GM21723 (cell line): ENCODE data around the gene SART3.
"Not testable (repeated sequence)": the region's sequence is repeated elsewhere in the genome, so short reads cannot be mapped to it uniquely, and the experiment has no call there.

Source experiments
- ATAC-seq: cut with Tn5 transposase; IDR thresholded peaks from one replicate; pipeline ENCODE4 v1.9.1; 2021; ENCODE audit warnings: mild to moderate bottlenecking, moderate library complexity; ENCODE audit not compliant: unreplicated experiment

SART3 gene

DNA sequence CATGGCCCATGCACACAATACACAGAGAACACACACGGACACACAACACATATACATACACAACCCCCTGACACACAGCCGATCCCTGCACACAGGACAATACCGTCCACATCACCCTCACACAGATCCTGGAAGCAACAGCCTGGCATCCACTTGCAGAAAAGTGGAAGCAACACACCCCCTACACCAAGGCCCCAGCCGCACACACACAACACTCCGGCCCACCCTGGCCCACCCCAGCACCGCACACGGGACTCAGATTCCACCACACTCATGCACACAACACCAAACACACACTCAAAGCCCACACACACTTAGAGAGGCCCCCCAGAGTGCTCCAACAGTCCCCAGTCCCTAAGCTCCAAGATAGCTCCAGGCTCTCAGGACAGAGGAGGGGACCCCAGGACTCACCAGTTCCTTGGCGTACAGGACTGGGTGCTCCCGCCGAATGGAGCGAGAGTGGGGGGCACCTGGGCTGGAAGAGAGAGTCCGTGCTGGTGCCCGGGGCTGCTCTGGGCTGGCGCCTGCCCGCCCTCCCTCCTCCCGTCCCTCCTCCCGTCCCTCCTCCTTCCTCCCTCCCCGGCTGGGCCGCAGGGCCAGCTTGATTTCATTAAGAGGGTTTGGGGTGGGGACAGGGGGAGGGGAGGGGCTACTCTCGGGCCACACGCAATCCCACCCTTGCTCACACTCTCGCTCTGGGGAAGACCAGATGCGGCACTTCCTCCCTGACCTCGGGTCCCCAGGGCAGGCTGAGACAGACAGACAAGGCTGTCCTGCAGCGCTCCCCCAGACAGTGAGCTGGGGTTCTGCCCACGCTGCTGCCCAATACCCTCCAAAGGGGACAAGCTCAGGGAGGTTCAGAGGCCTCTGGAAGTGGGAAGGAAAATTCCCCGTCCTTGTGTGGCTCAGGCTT is 36.8 kb upstream of the SART3 start, which contains the start of gene TMEM119:
TSS of gene TMEM119 (minus strand) at position 526 of the 913 bp plus-strand sequence. CDS start 5,701 bp downstream, outside the sequence.
- no peak for ATAC-seq

DNA sequence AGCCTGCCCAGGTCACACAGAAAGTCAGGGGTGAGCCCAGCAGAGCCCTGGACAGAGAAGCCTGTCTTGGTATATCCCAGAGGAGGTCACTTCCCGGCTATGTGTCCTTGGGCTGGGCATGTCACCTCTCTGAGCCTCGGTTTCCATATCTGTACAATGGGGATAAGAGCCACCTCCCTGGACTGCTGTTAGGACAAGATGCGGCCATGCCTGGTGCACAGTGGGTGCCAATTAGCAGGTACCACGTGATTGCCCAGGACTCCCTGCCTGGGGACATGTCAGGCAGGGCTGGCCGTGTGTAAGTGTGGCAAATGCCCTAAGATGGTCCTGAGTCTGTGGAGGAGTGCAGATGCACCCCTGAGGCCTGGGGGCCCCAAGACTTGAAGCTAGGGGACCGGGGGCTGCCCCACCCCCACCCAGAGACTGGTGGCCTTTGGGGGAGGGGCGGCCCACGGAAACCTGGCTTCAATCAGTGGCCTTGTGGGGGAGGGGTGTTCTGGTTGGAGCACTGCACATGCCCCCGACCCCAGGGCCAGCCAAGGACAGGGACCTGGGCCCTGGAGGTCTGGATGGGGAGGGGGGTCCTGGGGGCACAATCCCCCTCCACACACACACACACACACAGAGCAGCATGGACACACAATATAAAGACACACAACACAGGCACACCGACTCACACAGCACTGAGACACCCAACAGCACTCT is 36.0 kb upstream of the SART3 start:
- no peak for ATAC-seq

DNA sequence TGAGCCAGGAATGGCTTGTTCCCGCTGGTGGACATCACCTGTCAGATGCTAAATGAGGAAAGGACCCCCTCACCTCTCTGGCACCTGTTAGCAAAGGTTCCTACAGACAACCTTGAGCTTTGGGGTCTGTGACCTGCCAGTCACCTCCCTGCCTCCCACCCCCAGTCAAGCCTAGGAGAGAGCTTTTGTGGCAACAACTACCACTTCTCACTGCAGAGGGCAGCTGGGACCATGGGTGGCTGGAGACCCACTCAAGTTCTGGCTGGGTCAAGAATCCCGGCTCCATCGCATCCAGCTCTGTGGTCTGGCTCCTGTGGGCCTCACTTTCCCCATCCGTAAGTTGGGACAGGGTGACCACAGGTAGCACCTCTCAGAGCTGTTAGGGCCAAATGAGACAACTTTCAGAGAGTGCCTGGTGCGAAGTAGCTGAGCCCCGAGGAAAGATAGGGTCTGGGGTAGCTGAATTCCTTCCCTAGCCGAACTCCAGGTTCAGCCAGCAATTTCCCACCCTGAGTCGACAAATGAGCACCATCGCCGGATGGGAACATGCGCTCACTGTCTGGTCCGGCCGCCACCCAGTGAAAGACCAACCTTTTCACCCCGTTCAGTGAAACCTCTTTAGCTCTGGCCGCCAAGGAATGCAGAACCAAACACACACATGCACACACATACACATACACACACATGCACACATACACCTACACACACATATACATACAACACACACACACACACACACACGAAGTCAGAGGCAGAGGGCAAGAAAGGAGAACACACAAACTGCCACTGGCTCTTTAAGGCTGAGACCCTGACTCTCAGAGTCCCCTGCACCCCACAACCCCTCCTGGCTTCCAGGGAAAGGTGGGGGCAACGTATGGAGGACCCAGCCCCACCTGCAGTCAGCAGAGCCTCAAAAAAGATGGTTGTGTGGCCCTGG is 35.0 kb upstream of the SART3 start:
- ATAC-seq = no peak

DNA sequence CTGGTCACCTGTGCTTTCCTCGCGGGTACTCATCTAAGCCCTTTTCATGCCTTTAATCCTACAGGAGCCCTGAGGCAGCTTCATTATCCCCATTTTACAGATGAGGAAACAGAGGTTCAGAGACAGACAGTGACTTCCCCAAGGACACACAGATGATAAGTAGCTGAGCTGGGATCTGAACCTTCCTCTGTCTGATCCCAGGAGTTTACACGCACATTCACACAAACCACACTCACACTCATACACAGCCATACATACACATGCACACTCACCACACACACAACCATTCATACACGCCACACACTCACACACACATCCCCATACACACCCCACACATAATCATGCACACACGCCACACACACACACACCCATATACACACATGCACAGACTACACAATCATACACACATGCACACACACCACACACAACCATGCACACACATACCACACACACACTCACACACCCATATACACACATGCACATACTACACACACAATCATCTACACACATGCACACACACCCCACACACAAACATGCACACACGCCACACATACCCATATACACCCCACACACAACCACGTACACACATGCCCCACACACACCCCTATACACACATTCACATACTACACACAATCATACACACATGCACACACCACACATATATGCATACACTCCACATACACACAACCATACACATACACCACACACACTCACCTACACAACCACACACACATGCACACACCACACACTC is 34.2 kb upstream of the SART3 start:
- ATAC-seq = no peak

DNA sequence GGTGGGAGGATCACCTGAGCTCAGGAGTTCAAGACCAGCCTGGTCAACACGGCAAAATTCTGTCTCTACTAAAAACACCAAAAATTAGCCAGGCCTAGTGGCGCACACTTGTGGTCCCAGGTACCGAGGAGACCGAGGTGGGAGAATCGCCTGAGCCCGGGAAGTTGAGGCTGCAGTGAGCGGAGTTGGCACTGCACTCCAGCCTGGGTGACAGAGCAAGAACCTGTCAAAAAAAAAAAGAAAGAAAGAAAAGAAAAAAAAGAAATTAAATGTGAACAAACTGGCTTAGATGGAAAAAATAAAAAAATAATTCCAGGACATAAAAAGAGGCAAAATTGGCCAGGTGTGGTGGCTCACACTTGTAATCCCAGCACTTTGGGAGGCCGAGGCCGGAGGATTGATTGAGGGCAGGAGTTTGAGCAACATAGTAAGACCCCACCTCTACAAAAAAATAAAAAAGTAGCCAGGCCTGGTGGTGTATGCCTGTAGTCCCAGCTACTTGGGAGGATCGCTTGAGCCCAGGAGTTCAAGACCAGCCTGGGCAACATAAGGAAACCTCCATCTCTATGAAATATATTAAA is 33.4 kb upstream of the SART3 start:
- ATAC-seq = no peak

DNA sequence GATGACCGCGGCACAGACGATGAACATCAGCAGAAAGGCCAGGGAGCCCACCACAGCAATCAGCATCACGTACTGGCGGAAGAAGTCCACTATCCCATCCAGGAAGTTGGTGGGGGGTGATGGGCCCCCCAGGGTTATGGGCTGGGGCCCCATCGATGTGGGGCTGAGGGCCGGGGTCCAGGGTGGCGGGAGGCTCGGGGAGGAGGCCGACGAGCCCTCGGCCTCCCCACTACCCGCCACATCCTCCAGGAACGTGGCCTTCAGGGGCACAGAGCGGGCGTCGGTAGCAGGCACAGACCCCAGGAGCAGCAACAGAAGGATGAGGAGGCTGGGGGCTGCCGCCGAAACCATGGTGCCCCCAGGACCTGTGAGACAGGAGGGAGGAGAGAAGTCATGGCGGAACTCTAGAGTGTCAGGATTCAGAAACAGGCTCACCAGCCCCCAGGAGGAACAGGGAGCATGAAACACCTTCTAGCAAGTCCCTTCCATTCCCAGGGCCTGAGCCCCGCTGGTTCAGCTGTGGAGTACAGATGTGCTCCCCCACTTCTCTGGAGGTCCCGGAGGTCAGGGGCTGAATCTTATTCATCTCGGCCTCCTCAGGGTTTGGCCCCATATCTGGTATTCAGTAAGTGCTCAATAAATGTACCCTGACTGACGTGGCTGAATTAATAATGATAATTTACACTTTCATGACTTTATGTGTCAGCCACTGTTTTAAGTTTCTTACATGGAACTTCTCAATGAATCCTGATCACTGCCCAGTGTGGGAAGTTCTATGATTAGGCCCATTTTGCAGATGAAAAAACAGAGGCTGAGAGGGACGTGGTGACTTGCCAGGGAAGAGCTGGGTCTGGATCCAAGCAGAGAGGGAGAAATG is 31.3 kb upstream of the SART3 start:
- no peak for ATAC-seq

DNA sequence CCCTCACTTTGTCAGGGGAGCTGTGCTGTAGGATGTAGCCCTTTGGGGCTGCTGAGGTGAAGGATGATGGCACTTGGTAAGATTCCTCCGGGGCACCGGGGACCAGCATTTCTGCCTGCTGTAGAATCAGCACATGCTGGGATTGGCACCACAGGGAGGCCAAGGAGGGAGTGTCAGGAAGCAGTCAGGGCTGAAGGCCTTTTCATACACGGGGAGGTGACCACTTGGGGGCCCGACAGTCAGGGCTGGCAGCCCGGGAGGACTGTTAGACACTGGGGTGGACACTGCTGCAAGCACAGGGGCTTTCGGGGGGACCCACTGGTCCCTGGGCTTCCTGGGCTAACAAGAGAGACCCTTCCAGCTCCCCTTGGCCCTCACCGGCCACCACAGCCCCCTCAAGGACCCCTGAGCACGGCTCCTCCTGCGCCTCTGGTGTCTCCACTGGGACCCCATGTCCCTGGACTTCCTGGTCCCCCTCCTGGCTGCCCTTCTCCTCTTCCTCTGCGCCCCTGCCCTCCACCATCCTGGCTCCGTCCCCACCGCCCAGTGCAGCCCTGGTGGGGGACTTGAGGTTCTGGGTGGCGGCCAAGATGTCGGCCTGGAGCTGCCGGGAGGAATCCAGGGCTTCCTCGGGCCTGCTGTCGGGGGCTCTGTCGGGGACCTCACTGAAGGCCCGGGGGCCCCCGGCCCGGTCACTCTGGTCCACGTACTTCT is 30.5 kb upstream of the SART3 start:
- ATAC-seq = no peak

DNA sequence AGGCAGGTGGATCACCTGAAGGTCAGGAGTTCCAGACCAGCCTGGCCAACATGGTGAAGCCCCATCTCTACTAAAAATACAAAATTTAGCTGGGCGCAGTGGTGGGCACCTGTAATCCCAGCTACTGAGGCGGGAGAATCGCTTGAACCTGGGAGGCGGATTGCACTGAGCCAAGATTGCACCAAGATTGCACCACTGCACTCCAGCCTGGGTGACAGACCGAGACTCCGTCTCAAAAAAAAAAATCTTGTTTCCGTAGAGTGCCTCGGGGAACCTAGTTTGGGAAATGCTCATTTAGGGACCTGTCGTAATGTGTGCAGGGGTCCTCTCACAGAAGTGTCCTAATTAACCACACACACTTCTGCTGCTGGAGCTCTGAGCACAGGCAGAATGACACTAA is 29.5 kb upstream of the SART3 start:
- ATAC-seq = not testable (repeated sequence)

DNA sequence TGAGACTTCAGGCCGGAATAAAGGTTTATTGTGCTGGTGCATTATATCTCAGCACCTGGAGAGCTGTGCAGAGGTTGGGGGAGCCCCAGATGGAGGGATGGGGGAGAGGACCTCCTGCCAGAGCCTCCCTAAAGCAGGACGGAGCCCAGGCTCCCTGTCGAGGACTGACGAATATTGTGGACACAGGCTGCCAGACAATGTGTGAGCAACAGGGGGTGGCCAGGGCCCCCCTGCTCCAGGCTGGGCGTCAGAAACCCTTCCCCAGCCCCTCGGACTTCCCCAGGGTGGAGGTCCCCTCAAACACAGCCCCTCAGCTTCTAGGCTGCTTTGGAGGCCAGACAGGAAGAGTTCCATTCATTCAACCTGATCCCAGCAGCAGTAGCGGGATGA is 28.9 kb upstream of the SART3 start:
- no peak for ATAC-seq

DNA sequence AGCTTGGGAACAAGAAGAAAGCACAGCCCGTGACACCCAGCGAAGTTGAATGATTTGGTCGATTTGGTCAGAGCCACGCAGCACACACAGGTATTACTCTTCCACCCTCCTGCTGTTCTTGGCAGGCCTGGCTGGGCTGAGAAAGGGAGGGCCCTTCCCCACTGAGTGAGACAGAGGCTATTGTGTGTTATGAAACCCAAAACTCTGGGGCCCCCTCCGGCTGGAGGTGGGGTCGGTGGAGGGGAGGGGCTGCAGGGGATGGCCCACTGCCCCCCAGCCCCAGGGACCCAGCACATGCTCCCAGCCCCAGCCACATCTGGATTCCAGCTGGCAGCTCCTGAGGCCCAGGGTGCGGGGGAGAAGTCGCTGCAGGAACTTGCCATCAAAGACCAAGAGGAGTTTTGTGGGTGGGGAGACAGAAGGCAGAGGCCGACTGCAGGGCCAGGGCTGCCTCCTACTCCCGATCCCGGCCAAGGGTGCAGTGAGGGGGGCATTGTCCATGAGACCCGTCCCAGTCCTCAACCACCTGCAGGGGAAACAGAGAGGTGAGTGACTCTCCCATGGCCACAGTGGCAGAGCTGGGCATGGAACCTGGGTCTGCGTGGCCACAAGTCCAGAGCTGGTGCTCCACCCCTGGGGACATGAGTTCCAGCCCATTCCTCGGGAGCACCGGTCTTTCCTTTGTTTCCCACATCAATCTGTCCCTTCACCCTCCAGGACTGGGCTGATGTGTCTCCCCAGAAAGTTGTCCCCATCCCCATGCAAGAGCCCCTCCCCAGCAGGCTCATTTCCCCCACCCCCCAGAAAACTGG is 28.3 kb upstream of the SART3 start:
- ATAC-seq = no peak

DNA sequence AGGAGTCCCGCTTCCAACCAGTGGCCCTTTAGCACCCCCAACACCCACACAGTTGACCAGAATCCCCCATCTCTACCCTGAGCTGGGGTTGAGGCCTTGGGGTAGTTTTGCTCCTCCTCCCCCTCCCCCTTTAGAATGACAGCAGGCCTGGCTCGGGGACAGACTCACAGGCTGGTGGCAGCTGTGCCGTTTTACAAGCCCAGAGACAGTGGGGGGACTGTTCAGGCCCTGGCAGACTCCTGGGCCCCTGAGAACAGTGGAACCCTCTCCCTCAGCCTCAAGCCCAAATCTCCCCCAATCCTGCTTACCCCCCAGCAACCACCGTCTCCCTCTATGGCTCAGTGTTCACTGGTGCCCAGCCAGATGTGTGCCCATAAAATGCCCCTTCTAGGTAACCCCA is 26.9 kb upstream of the SART3 start:
- ATAC-seq = no peak

DNA sequence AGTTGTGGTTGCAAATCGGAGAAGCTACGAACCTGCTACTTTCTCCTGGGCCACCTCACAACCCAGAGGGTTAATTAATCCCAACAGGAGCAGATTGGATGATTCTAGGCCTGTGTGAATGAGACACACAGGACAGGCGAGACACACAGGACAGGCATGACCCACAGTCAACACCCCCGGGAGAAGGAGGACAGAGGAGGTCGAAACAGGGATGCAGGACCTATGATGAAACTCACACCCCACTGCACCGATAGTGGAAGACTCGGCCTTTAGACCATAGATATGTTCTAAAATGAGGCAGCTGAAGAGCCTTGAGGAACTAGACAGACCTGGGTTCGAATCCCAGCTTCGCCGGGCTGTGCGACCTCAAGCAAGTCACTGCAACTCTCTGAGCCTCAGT is 25.3 kb upstream of the SART3 start:
- ATAC-seq = no peak

DNA sequence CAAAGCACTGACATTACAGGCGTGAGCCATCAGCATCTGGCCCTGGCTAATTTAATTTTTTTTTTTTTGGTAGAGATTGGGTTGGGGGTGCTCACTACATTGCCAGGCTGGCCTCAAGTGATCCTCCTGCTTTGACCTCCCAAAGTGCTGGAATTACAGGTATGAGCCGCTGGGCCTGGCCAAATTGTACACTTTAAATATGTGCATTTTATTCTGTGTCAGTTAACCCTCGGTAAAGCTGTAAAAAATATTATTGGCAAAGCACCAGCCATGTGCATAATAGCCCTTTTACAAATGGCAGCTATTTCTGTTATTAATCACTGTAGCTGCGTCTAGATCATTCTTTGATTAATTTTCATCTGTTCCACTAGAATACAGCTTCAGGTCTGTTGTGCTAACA is 24.9 kb upstream of the SART3 start:
- ATAC-seq = no peak

DNA sequence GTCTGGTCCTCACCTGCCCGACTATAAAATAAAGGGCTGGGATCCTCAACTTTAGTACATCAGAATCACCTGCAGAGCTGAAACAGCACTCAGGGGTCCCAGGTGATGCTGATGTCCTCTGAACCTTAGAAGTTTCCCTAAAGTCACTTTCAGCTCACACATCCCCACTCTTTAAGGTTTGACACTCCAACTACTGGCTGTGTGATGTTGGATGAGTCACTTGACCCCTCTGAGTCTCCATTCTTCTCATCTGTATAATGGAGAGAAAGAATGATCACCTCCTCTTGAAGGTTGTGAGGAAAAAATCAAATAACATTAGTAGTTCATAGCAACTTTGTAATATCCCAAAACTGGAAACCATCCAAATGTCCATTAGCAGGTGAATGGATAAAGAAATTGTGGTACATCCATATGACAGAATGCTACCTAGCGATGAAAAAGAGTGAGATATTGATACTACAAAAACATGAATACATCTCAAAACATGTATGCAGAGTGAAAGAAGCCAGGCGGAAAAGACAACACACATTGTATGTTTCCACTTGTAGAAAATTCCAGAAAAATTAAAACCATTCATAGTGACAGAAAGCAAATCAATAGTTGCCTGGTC is 23.6 kb upstream of the SART3 start:
- ATAC-seq = no peak

DNA sequence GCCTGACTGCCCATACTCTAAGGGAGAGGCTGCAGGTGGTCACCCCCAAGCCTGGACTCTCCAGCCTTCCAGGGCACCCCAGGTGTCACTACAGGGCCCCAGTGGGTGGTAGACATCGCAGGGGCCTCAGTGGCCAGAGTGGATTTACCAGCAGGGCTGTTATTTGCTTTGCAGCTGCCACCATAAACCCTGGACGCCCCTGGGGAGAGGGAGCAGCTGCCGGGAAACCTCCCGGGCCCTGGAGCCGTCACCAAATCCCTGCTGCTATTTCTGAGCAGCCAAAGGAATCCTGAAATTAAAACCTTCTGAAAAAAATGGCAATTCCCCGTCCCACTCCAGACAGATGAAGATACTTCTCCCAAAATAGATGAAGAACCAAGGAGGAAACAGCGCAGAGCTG is 23.0 kb upstream of the SART3 start:
- ATAC-seq = no peak

DNA sequence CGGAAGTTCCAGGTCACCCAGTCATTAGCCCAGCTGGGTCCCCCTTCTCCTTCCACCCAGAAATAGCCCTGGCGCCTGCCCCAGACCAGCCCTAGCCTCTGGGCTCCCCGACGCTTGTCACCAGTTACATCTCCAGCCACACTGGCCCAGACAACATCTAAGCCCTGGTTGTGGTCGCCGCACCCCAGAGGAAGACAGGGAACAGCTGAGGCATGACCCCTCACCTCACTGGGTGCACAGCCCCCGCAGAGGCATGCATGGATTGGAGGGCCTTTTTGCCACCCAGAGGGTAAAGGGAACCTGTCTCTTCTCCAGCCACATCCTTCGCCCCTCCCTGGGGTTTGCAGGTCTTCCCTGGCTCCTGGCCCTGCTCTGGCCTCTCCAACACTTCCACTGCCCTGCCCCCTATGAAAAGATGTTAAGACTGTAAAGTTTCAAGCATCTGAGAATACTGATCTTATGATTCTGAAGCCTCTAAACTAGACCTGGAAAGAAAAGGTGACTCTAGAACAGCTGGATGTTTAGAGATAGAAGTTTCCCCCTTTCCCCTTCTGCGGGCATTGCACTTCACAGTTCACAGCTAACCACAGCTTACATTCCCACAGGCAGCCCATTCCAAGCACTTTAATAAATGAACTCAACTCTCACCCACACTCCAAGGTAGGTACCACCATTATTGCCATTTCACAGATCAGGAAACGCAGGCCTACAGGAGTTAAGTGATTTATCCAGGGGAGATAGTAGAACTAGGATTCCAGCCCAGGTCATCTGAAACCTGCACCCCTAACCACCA is 22.2 kb upstream of the SART3 start:
- no peak for ATAC-seq
